AG04449 (cell line): ENCODE data around the gene IDI2.
"Not testable (repeated sequence)": the region's sequence is repeated elsewhere in the genome, so short reads cannot be mapped to it uniquely, and the experiment has no call there.

Experiments
- CTCF ChIA-PET: fragments of 350-600 bp; formaldehyde crosslinking; extraction: SDS; loops from one replicate; lab custom pipeline; 2021; ENCODE audit warnings: antibody characterized with exemption; lab: Yijun Ruan, JAX
- POLR2A ChIA-PET: fragments of 400-600, 350-600 bp; formaldehyde crosslinking; extraction: SDS; loops from one replicate; lab custom pipeline; 2020; ENCODE audit warnings: antibody characterized with exemption, inconsistent platforms; lab: Yijun Ruan, JAX
- DNase-seq: peaks from one replicate; pipeline ENCODE4 v3.0.0-alpha.2; 2010; ENCODE audit warnings: low read depth, low spot score
- H3K4me3 ChIP-seq: 2 replicates; pipeline ENCODE4 v1.5.1; 2011; ENCODE audit warnings: low read depth, mild to moderate bottlenecking, control low read depth, low read length
- CTCF ChIP-seq: IDR thresholded peaks from one replicate; pipeline ENCODE4 v1.5.1; 2011; ENCODE audit warnings: mild to moderate bottlenecking, moderate library complexity, low read length, control low read depth, inconsistent platforms; ENCODE audit not compliant: insufficient read depth; ENCODE audit errors: missing control alignments

The IDI2 gene

DNA sequence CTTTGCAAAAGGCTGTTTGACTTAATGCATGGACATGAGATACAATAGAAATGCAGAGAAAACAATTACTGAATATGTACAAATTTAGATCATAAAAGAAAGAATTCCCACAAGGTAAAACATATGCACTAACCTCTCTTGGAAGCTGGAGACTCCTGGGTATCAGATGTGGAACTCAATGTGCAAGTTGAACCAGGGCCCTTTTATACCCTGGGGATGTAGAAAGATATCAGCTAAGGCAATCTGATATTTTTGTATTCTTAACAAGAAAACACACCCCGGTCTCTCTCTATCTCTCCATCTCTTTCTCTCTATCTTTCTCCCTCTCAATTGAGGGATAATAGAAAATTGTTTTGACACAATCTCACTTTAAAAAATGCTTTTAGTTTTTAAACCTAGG is at the start of gene IDI2:
IDI2 (minus strand) TSS at position 177 of the 400 bp plus-strand sequence. CDS start 1,136 bp downstream, outside the sequence.
- POLR2A ChIA-PET = no interaction called here
- DNase-seq = no peak
- CTCF ChIA-PET = no interaction called here
- no peak for TF ChIP-seq CTCF
- H3K4me3 ChIP-seq = no peak within 1 kb of the TSS

DNA sequence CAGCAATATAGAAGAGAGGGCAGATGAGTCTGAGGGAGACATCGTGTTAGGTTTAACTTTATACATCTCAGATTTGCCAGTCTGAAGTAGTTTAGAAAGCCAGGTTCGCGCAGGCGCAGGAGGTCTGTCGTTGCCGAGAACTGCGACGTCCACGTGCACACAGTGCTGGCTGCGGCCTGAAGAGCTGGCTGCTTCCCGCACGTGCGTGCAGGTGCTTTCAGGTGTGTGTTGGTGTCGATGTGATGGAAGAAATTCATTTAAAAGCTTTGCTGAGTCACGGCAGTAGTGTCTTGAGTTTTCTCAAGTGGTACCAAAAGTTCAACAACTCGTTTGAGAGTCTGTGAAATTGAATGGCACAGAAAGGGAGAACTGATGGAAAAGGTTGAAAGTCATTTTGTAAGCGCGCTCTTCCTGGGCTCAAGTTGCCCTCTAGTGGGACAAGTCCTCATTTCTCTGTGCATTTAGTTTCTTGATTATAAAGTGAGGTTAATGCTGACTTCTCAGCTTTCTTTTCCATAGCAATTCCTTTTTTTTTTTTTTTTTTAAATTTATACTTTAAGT is 49.2 kb upstream of the IDI2 start:
- DNase-seq = no peak
- POLR2A ChIA-PET = no interaction called here
- no peak overlapping the region for H3K4me3 ChIP-seq
- TF ChIP-seq CTCF = peak; percentile 11
- CTCF ChIA-PET = interaction anchor here (1.6 to 1.9 kb wide), 2 partner anchors 10 to 23 kb away, joined by 5 to 6 read pairs; no protein-coding TSS in a partner anchor

GRCh38 chr10:1074052-1074747 is 48.5 kb upstream of the IDI2 start:
- no peak for DNase-seq
- no peak for TF ChIP-seq CTCF
- CTCF ChIA-PET = interaction anchor here (1.9 kb wide), 1 partner anchor 22 kb away, joined by 5 read pairs; no protein-coding TSS in a partner anchor
- H3K4me3 ChIP-seq = no peak overlapping the region
- POLR2A ChIA-PET = no interaction called here

DNA sequence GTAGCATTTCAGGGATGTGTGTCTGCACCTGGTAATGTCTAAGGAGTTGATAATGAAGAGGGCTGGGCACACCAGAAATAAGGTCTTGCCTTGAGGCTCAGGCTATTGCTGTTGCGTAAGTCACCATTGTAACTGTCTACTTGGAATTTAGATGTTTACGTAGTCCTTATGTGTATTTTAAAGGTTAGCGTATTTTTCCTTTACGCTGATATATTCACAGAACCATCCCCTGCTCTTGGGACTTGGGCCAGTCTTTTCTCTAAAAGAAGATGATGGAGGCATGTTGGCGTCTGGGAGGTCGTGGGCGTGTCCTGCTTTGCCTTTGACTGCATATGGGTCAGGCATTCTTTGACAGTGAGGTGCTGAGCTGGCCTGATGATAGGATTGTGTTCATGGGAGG is 45.3 kb upstream of the IDI2 start:
- TF ChIP-seq CTCF = no peak
- no peak overlapping the region for H3K4me3 ChIP-seq
- POLR2A ChIA-PET = no interaction called here
- no peak for DNase-seq
- CTCF ChIA-PET = interaction anchor here (0.9 kb wide), 1 partner anchor 9 kb away, joined by 3 read pairs; no protein-coding TSS in a partner anchor

- CTCF ChIA-PET = interaction anchor here (1.0 to 1.9 kb wide), 2 partner anchors 9 to 10 kb away, joined by 3 to 4 read pairs; no protein-coding TSS in a partner anchor
- H3K4me3 ChIP-seq = no peak overlapping the region
- POLR2A ChIA-PET = no interaction called here
- DNase-seq = no peak
- no peak for TF ChIP-seq CTCF
These were observed 43.0 kb upstream of the IDI2 start for GRCh38 chr10:1068380-1069361.

- H3K4me3 ChIP-seq, DNase-seq, CTCF ChIA-PET, POLR2A ChIA-PET: not testable (repeated sequence)
These were observed 41.1 kb upstream of the IDI2 start for GRCh38 chr10:1066734-1067133.
